ENCODE results near the gene NDUFC1.
A peak's percentile ranks its signal among the peaks of the same experiment; 100 is the strongest.
"Not testable (repeated sequence)": the region's sequence is repeated elsewhere in the genome, so short reads cannot be mapped to it uniquely, and the experiment has no call there.

The NDUFC1 gene

DNA sequence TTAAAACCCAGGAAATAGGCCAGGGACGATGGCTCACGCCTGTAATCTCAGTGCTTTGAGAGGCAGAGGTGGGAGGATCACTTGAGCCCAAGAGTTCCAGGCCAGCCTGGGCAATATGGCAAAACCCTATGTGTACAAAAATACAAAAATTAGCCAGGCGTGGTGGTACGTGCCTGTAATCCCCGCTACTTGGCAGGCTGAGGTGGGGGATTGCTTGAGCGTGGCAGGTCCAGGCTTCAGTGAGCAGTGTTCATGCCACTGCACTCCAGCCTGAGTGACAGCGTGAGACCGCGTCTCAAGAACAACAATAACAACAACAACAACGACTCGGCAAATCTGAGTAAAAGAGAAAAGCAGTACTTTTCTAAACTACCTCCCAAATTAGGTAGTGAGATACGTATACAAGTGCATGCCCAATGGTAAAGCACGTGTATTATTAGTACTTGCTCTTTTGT, 13.0 kb upstream of the NDUFC1 start:
- Histone ChIP-seq H3K27me3 (ENCODE audit: control insufficient read depth in 1 of 2, insufficient read depth in 2 of 2, low read length in 2 of 2) (no peaks in the 10 kb centered on the region), H3K9me3 (ENCODE audit: low read length) (no peaks in the 10 kb centered on the region), H3K36me3 (ENCODE audit: insufficient read depth, low read length) (no peaks in the 10 kb centered on the region), H3K4me1 (ENCODE audit: insufficient read depth, low read length) (peaks cover 29% of the 10 kb centered on the region), H3K27ac (ENCODE audit: low read depth, low read length) (no peak overlapping the region), H3K4me3 (ENCODE audit: low read depth in 1 of 2, low read length in 2 of 2) (no peak overlapping the region), H3K9ac (ENCODE audit: low read length) (no peak overlapping the region)

DNA sequence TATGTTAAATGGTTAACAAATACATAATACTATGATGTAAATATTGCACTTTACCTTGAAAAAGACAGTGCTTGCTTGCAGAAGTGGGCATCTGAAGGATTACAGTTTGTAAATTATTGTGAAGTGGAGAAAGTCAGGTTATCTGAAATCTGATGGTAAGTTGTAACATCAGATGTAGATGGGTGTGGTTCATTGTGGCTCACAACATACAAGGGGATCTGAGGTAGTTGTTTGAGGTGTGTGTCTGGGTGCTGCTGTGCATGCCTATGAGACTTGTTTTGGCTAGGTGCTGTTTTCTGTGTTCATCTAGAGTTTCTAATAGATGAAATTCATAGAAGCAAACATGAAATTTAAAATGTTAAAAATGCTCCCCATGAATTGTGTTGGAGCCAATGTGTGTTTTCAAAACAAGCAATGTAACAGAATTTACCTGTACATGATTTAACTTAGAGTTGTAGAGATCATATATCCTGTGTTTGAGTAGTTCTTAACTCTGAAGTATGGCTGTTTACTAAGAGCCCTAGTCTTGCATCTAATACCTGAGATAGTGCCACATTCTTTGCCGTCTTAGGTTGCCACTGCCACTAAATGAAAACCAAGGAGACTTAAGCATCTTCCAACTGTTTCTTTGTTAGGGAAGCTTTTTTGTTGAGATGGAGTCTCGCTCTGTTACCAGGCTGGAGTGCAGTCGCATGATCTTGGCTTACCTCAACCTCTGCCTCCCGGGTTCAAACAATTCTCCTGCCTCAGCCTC, 11.9 kb upstream of the NDUFC1 start:
- Histone ChIP-seq H3K27ac (ENCODE audit: low read depth, low read length) (no peak overlapping the region), H3K9me3 (ENCODE audit: low read length) (no peaks in the 10 kb centered on the region), H3K36me3 (ENCODE audit: insufficient read depth, low read length) (no peaks in the 10 kb centered on the region), H3K27me3 (ENCODE audit: control insufficient read depth in 1 of 2, insufficient read depth in 2 of 2, low read length in 2 of 2) (no peaks in the 10 kb centered on the region), H3K4me3 (ENCODE audit: low read depth in 1 of 2, low read length in 2 of 2) (no peak overlapping the region), H3K4me1 (ENCODE audit: insufficient read depth, low read length) (peaks cover 22% of the 10 kb centered on the region), H3K9ac (ENCODE audit: low read length) (no peak overlapping the region)

GRCh38 chr4:139313414-139313813, 11.1 kb upstream of the NDUFC1 start:
- not testable (repeated sequence) for H3K36me3 ChIP-seq (ENCODE audit: insufficient read depth, low read length); H3K27me3 ChIP-seq (ENCODE audit: control insufficient read depth in 1 of 2, insufficient read depth in 2 of 2, low read length in 2 of 2); H3K9ac ChIP-seq (ENCODE audit: low read length); H3K9me3 ChIP-seq (ENCODE audit: low read length); H3K4me3 ChIP-seq (ENCODE audit: low read depth in 1 of 2, low read length in 2 of 2); H3K27ac ChIP-seq (ENCODE audit: low read depth, low read length)
- H3K4me1 ChIP-seq (ENCODE audit: insufficient read depth, low read length) = peaks cover 22% of the 10 kb centered on the region

DNA sequence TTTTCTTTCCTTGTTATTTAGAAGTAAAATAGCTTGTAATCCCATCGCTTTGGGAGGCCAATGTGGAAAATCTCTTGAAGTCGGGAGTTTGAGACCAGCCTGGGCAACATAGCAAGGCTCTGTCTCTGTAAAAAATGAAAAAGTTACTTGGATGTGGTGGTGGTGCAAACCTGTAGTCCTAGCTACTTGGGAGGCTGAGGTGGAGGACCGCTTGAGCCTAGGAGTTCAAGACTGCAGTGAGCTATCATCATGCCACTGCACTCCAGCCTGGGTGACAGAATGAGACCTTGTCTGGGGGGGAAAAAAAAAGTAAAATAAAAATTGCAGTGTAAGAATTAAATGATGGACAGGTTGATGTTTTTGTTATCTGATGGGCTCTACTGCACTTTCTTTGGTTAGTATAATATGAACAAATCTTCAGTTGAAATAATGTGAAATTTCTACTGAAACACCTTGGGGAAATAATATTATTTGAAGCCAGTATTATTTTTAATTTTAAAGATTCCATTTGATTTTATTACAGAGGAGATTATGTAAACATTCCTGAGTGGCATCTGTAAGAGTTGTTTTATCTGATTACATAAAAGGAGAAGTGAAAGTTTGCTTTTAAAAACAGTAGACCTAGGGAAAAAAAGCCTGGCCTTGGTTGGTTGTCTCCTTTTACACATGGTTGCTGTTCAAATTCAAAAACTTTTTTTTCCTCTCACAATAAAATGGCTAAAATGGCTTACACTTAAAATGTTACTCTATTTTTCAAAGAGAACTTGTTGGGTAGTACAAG, 10.5 kb upstream of the NDUFC1 start:
- H3K4me3 ChIP-seq (ENCODE audit: low read depth in 1 of 2, low read length in 2 of 2) = no peak overlapping the region
- H3K4me1 ChIP-seq (ENCODE audit: insufficient read depth, low read length) = peaks cover 22% of the 10 kb centered on the region
- no peaks in the 10 kb centered on the region for H3K9me3 ChIP-seq (ENCODE audit: low read length)
- no peaks in the 10 kb centered on the region for H3K36me3 ChIP-seq (ENCODE audit: insufficient read depth, low read length)
- no peak overlapping the region for H3K27ac ChIP-seq (ENCODE audit: low read depth, low read length)
- H3K27me3 ChIP-seq (ENCODE audit: control insufficient read depth in 1 of 2, insufficient read depth in 2 of 2, low read length in 2 of 2) = no peaks in the 10 kb centered on the region
- H3K9ac ChIP-seq (ENCODE audit: low read length) = no peak overlapping the region

GRCh38 chr4:139311909-139312308, 9.6 kb upstream of the NDUFC1 start:
- Histone ChIP-seq H3K27ac (ENCODE audit: low read depth, low read length) (no peak overlapping the region), H3K9ac (ENCODE audit: low read length) (no peak overlapping the region), H3K9me3 (ENCODE audit: low read length) (no peaks in the 10 kb centered on the region), H3K27me3 (ENCODE audit: control insufficient read depth in 1 of 2, insufficient read depth in 2 of 2, low read length in 2 of 2) (no peaks in the 10 kb centered on the region), H3K4me1 (ENCODE audit: insufficient read depth, low read length) (peaks cover 20% of the 10 kb centered on the region), H3K4me3 (ENCODE audit: low read depth in 1 of 2, low read length in 2 of 2) (no peak overlapping the region), H3K36me3 (ENCODE audit: insufficient read depth, low read length) (no peaks in the 10 kb centered on the region)

GRCh38 chr4:139304920-139305319, 2.6 kb upstream of the NDUFC1 start:
- no peaks in the 10 kb centered on the region for H3K9me3 ChIP-seq (ENCODE audit: low read length)
- peaks cover 21% of the 10 kb centered on the region for H3K4me1 ChIP-seq (ENCODE audit: insufficient read depth, low read length)
- H3K9ac ChIP-seq (ENCODE audit: low read length) = no peak overlapping the region
- no peak overlapping the region for H3K4me3 ChIP-seq (ENCODE audit: low read depth in 1 of 2, low read length in 2 of 2)
- H3K36me3 ChIP-seq (ENCODE audit: insufficient read depth, low read length) = no peaks in the 10 kb centered on the region
- H3K27me3 ChIP-seq (ENCODE audit: control insufficient read depth in 1 of 2, insufficient read depth in 2 of 2, low read length in 2 of 2) = no peaks in the 10 kb centered on the region
- H3K27ac ChIP-seq (ENCODE audit: low read depth, low read length) = no peak overlapping the region

GRCh38 chr4:139301113-139301820, 1.0 kb downstream of the NDUFC1 start, which contains the start of gene NAA15:
TSS of gene NAA15 (plus strand) at chr4:139301505. CDS start at chr4:139301778, 273 bp downstream.
- Histone ChIP-seq H3K4me1 (ENCODE audit: insufficient read depth, low read length) (peaks cover 32% of the 10 kb centered on the region), H3K27me3 (ENCODE audit: control insufficient read depth in 1 of 2, insufficient read depth in 2 of 2, low read length in 2 of 2) (no peaks in the 10 kb centered on the region)

DNA sequence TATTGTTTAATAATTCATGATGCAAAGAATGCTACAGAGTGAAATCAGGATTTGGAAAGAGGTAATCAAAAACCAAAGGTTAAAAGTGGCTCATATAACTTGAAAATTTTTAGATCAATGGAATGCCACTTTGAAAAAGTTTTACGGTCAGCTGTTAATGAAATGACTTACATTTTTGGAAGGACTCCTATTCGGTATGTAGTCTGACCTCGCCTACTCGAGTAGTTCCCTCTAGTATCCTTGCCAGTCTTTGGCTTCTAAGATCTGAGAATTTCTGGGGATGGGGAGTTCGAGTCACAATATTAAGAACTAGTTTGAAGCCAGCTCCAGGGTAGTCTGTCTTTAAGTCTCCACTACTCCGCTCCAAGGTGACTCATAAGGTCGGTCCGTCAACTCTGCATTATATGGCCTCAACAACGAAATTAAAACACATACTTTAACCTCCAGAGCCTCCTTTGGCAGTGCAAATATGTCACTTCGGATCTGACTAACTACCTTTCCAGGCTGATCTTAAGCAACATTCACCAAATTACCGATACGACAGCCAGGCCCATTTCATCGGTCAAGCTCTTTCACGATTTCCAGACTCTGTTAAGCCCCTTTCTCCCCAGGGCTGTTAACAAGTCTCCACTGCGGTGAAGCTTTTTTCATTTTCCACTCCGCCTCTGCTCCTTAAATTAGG, 1.7 kb downstream of the NDUFC1 start:
- H3K9me3 ChIP-seq (ENCODE audit: low read length) = no peaks in the 10 kb centered on the region
- H3K9ac ChIP-seq (ENCODE audit: low read length) = peak overlapping the region; percentile 94
- H3K27ac ChIP-seq (ENCODE audit: low read depth, low read length) = peak overlapping the region; percentile 96
- H3K36me3 ChIP-seq (ENCODE audit: insufficient read depth, low read length) = no peaks in the 10 kb centered on the region
- H3K4me1 ChIP-seq (ENCODE audit: insufficient read depth, low read length) = peaks cover 37% of the 10 kb centered on the region
- no peaks in the 10 kb centered on the region for H3K27me3 ChIP-seq (ENCODE audit: control insufficient read depth in 1 of 2, insufficient read depth in 2 of 2, low read length in 2 of 2)
- peak overlapping the region; percentile 73 to 97 for H3K4me3 ChIP-seq (ENCODE audit: low read depth in 1 of 2, low read length in 2 of 2)

More at GRCh38 chr4:139301113-139301820, 1.0 kb downstream of the NDUFC1 start, which contains the start of gene NAA15:
- Histone ChIP-seq H3K4me3 (ENCODE audit: low read depth in 1 of 2, low read length in 2 of 2) (peak within 1 kb of the TSS; percentile 73 to 97), H3K27ac (ENCODE audit: low read depth, low read length) (peak within 1 kb of the TSS; percentile 96), H3K9ac (ENCODE audit: low read length) (peak within 1 kb of the TSS; percentile 94), H3K36me3 (ENCODE audit: insufficient read depth, low read length) (no peaks in the 10 kb centered on the region), H3K9me3 (ENCODE audit: low read length) (no peaks in the 10 kb centered on the region)

DNA sequence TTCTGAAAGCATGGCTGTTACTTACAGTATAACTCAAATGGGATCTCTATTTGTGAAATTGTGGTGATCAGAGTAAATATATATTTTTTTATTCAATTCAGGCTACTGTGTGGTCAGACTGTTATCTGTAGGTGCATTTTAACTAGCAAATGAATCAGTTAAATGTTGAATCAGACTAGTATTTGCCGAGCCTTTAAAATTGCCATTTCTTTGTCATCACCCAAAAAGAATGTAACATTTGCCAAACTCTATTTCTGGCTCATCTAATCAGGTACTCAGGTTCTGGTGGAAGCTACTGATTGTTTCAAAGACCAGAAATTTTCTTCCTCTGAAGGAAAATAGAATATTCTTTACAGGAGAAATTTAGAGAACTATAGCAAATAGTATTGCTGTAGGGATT, 2.7 kb downstream of the NDUFC1 start:
- no peaks in the 10 kb centered on the region for H3K9me3 ChIP-seq (ENCODE audit: low read length)
- no peak overlapping the region for H3K4me3 ChIP-seq (ENCODE audit: low read depth in 1 of 2, low read length in 2 of 2)
- H3K4me1 ChIP-seq (ENCODE audit: insufficient read depth, low read length) = peaks cover 37% of the 10 kb centered on the region
- H3K36me3 ChIP-seq (ENCODE audit: insufficient read depth, low read length) = no peaks in the 10 kb centered on the region
- H3K27me3 ChIP-seq (ENCODE audit: control insufficient read depth in 1 of 2, insufficient read depth in 2 of 2, low read length in 2 of 2) = no peaks in the 10 kb centered on the region
- no peak overlapping the region for H3K27ac ChIP-seq (ENCODE audit: low read depth, low read length)
- peak overlapping the region; percentile 94 for H3K9ac ChIP-seq (ENCODE audit: low read length)

DNA sequence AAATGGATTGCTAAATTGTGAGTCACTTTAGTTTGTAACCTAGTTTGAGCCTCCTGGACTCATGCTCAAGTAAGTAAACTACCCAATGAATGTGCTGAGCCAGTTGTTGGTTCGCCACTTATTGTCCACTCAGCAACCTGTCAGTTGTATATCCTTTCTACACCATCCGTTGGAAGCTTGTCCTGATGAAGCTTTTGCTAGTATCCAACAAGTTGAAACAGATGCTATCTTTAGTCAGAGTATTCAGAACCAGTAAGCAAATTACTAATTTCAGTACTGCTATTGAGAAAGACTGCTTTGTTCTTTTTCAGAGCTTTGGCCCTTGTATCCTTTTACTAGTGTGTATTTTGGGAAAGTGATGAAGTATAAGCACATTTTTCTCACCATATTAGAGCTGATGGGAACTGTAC, 5.3 kb downstream of the NDUFC1 start:
- Histone ChIP-seq H3K9me3 (ENCODE audit: low read length) (no peaks in the 10 kb centered on the region), H3K4me3 (ENCODE audit: low read depth in 1 of 2, low read length in 2 of 2) (no peak overlapping the region), H3K9ac (ENCODE audit: low read length) (no peak overlapping the region), H3K27ac (ENCODE audit: low read depth, low read length) (no peak overlapping the region), H3K4me1 (ENCODE audit: insufficient read depth, low read length) (peaks cover 28% of the 10 kb centered on the region), H3K36me3 (ENCODE audit: insufficient read depth, low read length) (peaks cover 4% of the 10 kb centered on the region), H3K27me3 (ENCODE audit: control insufficient read depth in 1 of 2, insufficient read depth in 2 of 2, low read length in 2 of 2) (no peaks in the 10 kb centered on the region)

DNA sequence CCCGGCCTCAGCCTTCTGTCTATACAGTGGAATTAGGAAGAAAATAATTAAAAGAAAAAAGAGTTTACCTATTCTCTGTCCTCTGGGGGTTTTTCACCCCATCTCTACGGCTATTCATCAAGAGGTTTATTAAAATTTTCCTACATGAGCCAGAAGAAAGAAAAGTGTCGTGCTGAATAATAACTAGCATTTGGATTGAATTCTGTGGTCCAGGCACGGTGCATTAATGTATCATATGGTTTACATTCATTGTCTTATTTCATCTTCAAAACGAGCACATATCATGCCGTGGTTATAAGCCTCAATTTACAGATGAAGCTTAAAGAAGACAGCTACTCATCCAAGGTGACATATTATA, 6.4 kb downstream of the NDUFC1 start:
- H3K4me3 ChIP-seq (ENCODE audit: low read depth in 1 of 2, low read length in 2 of 2) = peak overlapping the region; percentile 94 to 98
- no peaks in the 10 kb centered on the region for H3K9me3 ChIP-seq (ENCODE audit: low read length)
- H3K9ac ChIP-seq (ENCODE audit: low read length) = peak overlapping the region; percentile 42
- H3K4me1 ChIP-seq (ENCODE audit: insufficient read depth, low read length) = peaks cover 28% of the 10 kb centered on the region
- peak overlapping the region; percentile 92 for H3K27ac ChIP-seq (ENCODE audit: low read depth, low read length)
- H3K36me3 ChIP-seq (ENCODE audit: insufficient read depth, low read length) = peaks cover 7% of the 10 kb centered on the region
- no peaks in the 10 kb centered on the region for H3K27me3 ChIP-seq (ENCODE audit: control insufficient read depth in 1 of 2, insufficient read depth in 2 of 2, low read length in 2 of 2)
